ENCODE results near the gene NT5E. TPM values are rescaled to one million over a fixed set of nuclear protein-coding genes. Genes with fewer than 3 reads are reported as not detected.

The NT5E gene
- polyA plus RNA-seq, 1 of the 3 experiments (the other 2 are of a cell fraction): 443 TPM

DNA sequence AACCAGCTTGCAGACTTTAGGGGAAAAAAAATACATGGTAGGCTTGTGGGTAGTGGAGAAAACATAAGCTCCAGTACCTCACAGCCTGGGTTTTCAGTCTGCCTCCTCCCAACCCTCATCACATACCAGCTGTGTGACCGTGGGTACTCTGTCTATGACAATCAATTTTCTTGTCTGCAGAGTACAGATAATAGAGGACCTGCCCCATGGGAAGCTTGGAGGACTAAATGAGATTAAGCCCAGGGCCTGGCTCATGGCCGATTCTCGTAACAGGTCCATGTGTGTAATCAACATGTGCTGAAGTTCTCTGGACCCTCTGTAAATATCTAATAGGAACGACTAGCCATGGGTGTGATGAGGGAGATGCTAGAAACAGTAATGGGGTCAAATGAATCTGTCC, 34.0 kb downstream of the NT5E start:
- Histone ChIP-seq H3K9me3 (no peaks in the 10 kb centered on the region), H3K27me3 (ENCODE audit: insufficient read depth) (no peaks in the 10 kb centered on the region), H3K9me2 (no peaks in the 10 kb centered on the region), H3K4me2 (peak overlapping the region; percentile 30; the same call in 1 of the 2 replicates), H3K27ac (ENCODE audit: low read depth in 2 of 2, low read length in 1 of 2) (peak overlapping the region in 1 of 2 experiments; percentile 67; a peak in 3 of 4 replicates), H3K4me1 (ENCODE audit: control insufficient read depth in 1 of 2, insufficient read depth in 2 of 2, low read depth in 1 of 2, low read length in 1 of 2) (peaks cover 6 to 15% of the 10 kb centered on the region in 2 experiments; a peak in 3 of 4 replicates), H3F3A (replicated peaks; ENCODE audit: insufficient read depth) (peaks cover 33% of the 10 kb centered on the region), H3K79me2 (ENCODE audit: insufficient read depth) (peaks cover 36% of the 10 kb centered on the region), H3K36me3 (replicated peaks in 1 of 2; ENCODE audit: control insufficient read depth in 1 of 2, insufficient read depth in 2 of 2, low read length in 1 of 2) (peaks cover 66 to 69% of the 10 kb centered on the region in 2 experiments), H3K4me3 (ENCODE audit: low read depth in 2 of 2, low read length in 1 of 2) (no peak overlapping the region), H2AFZ (ENCODE audit: low read depth) (no peak overlapping the region), H4K20me1 (ENCODE audit: insufficient read depth) (no peaks in the 10 kb centered on the region), H3K9ac (0 out of 2 replicates have a peak overlapping the region, but pooled peaks have one; percentile 2)
- POLR2A ChIA-PET: no interaction called here
- TF ChIP-seq GATA2 (CRISPR knock-in tag; IDR thresholded peaks at IDR 0.05): no peak
- TF ChIP-seq TEAD4 (IDR thresholded peaks at IDR 0.05; ENCODE audit: borderline replicate concordance, insufficient read depth): no peak
- TF ChIP-seq RFX5 (IDR thresholded peaks at IDR 0.05; ENCODE audit: low read length): no peak
- no peak for TF ChIP-seq GABPA (IDR thresholded peaks at IDR 0.05; ENCODE audit: low read depth)
- no peak for TF ChIP-seq REST (IDR thresholded peaks at IDR 0.05; ENCODE audit: low read depth, low read length)
- TF ChIP-seq, protein P1, sequence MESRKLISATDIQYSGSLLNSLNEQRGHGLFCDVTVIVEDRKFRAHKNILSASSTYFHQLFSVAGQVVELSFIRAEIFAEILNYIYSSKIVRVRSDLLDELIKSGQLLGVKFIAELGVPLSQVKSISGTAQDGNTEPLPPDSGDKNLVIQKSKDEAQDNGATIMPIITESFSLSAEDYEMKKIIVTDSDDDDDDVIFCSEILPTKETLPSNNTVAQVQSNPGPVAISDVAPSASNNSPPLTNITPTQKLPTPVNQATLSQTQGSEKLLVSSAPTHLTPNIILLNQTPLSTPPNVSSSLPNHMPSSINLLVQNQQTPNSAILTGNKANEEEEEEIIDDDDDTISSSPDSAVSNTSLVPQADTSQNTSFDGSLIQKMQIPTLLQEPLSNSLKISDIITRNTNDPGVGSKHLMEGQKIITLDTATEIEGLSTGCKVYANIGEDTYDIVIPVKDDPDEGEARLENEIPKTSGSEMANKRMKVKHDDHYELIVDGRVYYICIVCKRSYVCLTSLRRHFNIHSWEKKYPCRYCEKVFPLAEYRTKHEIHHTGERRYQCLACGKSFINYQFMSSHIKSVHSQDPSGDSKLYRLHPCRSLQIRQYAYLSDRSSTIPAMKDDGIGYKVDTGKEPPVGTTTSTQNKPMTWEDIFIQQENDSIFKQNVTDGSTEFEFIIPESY (IDR thresholded peaks at IDR 0.05; ENCODE audit: borderline replicate concordance, low read depth): no peak
- TF ChIP-seq EP300 (IDR thresholded peaks at IDR 0.05; ENCODE audit: borderline replicate concordance in 1 of 2, low read depth in 1 of 2, low read length in 1 of 2): no peak
- no peak for TF ChIP-seq ELF1 (IDR thresholded peaks at IDR 0.05)
- no peak for TF ChIP-seq RAD21 (IDR thresholded peaks at IDR 0.05; ENCODE audit: low read length)
- DNase-seq: no peak
- WGBS (ENCODE audit: low lambda C conversion rate): 62% methylated on average over 4 of the region's 4 CpGs
- CTCF ChIA-PET: interaction anchor here (0.5 to 3.5 kb wide), 28 partner anchors 10 to 194 kb away, joined by 3 to 62 read pairs (median 4); no protein-coding TSS in a partner anchor

DNA sequence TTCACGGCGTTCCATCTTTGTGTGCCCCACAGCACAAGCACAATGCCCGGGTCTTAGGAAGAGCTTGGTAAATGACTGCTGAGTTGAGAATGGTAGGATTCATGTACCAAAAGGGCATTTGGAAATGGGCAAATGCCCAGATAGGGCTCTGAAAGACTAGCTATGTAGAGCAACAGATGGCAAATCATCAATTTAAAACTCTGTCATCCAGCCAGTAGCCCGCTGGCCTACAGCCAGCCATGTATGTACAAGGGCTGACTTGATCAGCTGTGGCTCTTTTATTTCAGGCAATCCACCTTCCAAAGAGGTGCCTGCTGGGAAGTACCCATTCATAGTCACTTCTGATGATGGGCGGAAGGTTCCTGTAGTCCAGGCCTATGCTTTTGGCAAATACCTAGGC, 35.1 kb downstream of the NT5E start:
- Histone ChIP-seq H3K9me2 (no peaks in the 10 kb centered on the region), H3K27ac (ENCODE audit: low read depth in 2 of 2, low read length in 1 of 2) (0 out of 4 replicates have a peak overlapping the region, but pooled peaks of 1 of the 2 experiments have one; percentile 5), H3K4me1 (ENCODE audit: control insufficient read depth in 1 of 2, insufficient read depth in 2 of 2, low read depth in 1 of 2, low read length in 1 of 2) (peaks cover 6 to 16% of the 10 kb centered on the region in 2 experiments; a peak in 3 of 4 replicates), H3K79me2 (ENCODE audit: insufficient read depth) (peaks cover 36% of the 10 kb centered on the region), H4K20me1 (ENCODE audit: insufficient read depth) (no peaks in the 10 kb centered on the region), H3K36me3 (replicated peaks in 1 of 2; ENCODE audit: control insufficient read depth in 1 of 2, insufficient read depth in 2 of 2, low read length in 1 of 2) (peaks cover 66 to 69% of the 10 kb centered on the region in 2 experiments), H3K4me3 (ENCODE audit: low read depth in 2 of 2, low read length in 1 of 2) (no peak overlapping the region), H2AFZ (ENCODE audit: low read depth) (no peak overlapping the region), H3F3A (replicated peaks; ENCODE audit: insufficient read depth) (peaks cover 40% of the 10 kb centered on the region), H3K9me3 (no peaks in the 10 kb centered on the region), H3K27me3 (ENCODE audit: insufficient read depth) (no peaks in the 10 kb centered on the region), H3K4me2 (no peak overlapping the region), H3K9ac (no peak overlapping the region)
- ChIA-PET POLR2A (no interaction called here), CTCF (interaction anchor here (0.9 to 3.5 kb wide), 6 partner anchors 9 to 133 kb away, joined by 3 to 62 read pairs (median 26); no protein-coding TSS in a partner anchor)
- WGBS (ENCODE audit: low lambda C conversion rate): 90% methylated on average over 5 of the region's 5 CpGs
- no peak for DNase-seq
- TF ChIP-seq CTCF (IDR thresholded peaks at IDR 0.05) (no peak), EP300 (IDR thresholded peaks at IDR 0.05; ENCODE audit: borderline replicate concordance in 1 of 2, low read depth in 1 of 2, low read length in 1 of 2) (no peak), RFX5 (IDR thresholded peaks at IDR 0.05; ENCODE audit: low read length) (no peak), SIN3A (IDR thresholded peaks at IDR 0.05; ENCODE audit: borderline replicate concordance, low read depth, low read length) (no peak)
- TF ChIP-seq, protein P2, sequence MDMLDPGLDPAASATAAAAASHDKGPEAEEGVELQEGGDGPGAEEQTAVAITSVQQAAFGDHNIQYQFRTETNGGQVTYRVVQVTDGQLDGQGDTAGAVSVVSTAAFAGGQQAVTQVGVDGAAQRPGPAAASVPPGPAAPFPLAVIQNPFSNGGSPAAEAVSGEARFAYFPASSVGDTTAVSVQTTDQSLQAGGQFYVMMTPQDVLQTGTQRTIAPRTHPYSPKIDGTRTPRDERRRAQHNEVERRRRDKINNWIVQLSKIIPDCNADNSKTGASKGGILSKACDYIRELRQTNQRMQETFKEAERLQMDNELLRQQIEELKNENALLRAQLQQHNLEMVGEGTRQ (IDR thresholded peaks at IDR 0.05; ENCODE audit: borderline replicate concordance, low read depth, low read length): no peak
- TF ChIP-seq, protein P3, sequence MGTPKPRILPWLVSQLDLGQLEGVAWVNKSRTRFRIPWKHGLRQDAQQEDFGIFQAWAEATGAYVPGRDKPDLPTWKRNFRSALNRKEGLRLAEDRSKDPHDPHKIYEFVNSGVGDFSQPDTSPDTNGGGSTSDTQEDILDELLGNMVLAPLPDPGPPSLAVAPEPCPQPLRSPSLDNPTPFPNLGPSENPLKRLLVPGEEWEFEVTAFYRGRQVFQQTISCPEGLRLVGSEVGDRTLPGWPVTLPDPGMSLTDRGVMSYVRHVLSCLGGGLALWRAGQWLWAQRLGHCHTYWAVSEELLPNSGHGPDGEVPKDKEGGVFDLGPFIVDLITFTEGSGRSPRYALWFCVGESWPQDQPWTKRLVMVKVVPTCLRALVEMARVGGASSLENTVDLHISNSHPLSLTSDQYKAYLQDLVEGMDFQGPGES (IDR thresholded peaks at IDR 0.05; ENCODE audit: low read depth, low read length): no peak
- TF ChIP-seq, protein P1 (IDR thresholded peaks at IDR 0.05; ENCODE audit: borderline replicate concordance, low read depth): no peak
